Daoy (cell line): Measurements from ENCODE around the gene LEMD2. TPM values are rescaled to one million over a fixed set of nuclear protein-coding genes. Genes with fewer than 3 reads are reported as not detected.

ENCODE experiments used
- DNase-seq: peaks from one replicate; pipeline ENCODE4 v3.0.0-alpha.2; 2015; ENCODE audit warnings: low read depth
- total RNA-seq: library from RNA; depleted of rRNA; stranded (reverse); fragments of >200 nt; shearing (Covaris generic); gene quantifications from 2 replicates; pipeline ENCODE4 v1.2.3, GENCODE V29; 2014

The LEMD2 gene
- total RNA-seq, 1 experiment from 2014 or later, result 71.0 TPM

- DNase-seq, result no peak
Measured at GRCh38 chr6:33819021-33819420, 30.1 kb upstream of the LEMD2 start.

- no peak for DNase-seq
Measured at GRCh38 chr6:33818293-33818692, 29.4 kb upstream of the LEMD2 start.

- DNase-seq, result no peak
Measured at GRCh38 chr6:33817489-33817888, 28.6 kb upstream of the LEMD2 start.

- no peak for DNase-seq
Measured at GRCh38 chr6:33816911-33817310, 28.0 kb upstream of the LEMD2 start.

- peak; percentile 60 for DNase-seq
Measured at GRCh38 chr6:33815854-33816253, 26.9 kb upstream of the LEMD2 start.

- DNase-seq, result no peak
Measured at GRCh38 chr6:33813990-33814985, 25.4 kb upstream of the LEMD2 start.

- no peak for DNase-seq
Measured at GRCh38 chr6:33813246-33813904, 24.4 kb upstream of the LEMD2 start.

GRCh38 chr6:33812669-33813068, 23.7 kb upstream of the LEMD2 start:
- DNase-seq, result peak; percentile 79

- no peak for DNase-seq
Measured at GRCh38 chr6:33809594-33809993, 20.7 kb upstream of the LEMD2 start.

GRCh38 chr6:33808641-33809180, 19.8 kb upstream of the LEMD2 start:
- DNase-seq, result no peak

- no peak for DNase-seq
Measured at GRCh38 chr6:33807606-33808005, 18.7 kb upstream of the LEMD2 start.

- DNase-seq, result no peak
Measured at GRCh38 chr6:33806841-33807240, 17.9 kb upstream of the LEMD2 start.

GRCh38 chr6:33803571-33804053, 14.7 kb upstream of the LEMD2 start, which contains the start of gene MLN:
Gene MLN, minus strand, starts transcription at chr6:33804003. Its CDS starts 2,840 bp downstream, at chr6:33801163.
- DNase-seq, result no peak

GRCh38 chr6:33802186-33802958, 13.4 kb upstream of the LEMD2 start:
- DNase-seq, result peak; percentile 60

- no peak for DNase-seq
Measured at GRCh38 chr6:33801611-33802010, 12.7 kb upstream of the LEMD2 start.

- no peak for DNase-seq
Measured at GRCh38 chr6:33800248-33800969, 11.5 kb upstream of the LEMD2 start.

- no peak for DNase-seq
Measured at GRCh38 chr6:33799454-33800113, 10.7 kb upstream of the LEMD2 start.

GRCh38 chr6:33798343-33798848, 9.5 kb upstream of the LEMD2 start:
- no peak for DNase-seq

- no peak for DNase-seq
Measured at GRCh38 chr6:33797626-33798342, 8.9 kb upstream of the LEMD2 start.
